Cardiac muscle cell (in vitro differentiated cells and primary cell): Measurements from ENCODE around the gene GABRR2. TPM values are rescaled to one million over a fixed set of nuclear protein-coding genes. Genes with fewer than 3 reads are reported as not detected.

ENCODE experiments used
- DNase-seq, 2 donors: peaks; one replicate each; pipeline versions ENCODE4 v3.0.0 to v3.0.0-alpha.2; 2010 to 2017; ENCODE audit warnings: low read depth in 1 of 2, low spot score in 1 of 2
- H3K27ac ChIP-seq: fragments of 200-600 bp; sonication (generic); 2 replicates; pipeline ENCODE4 v1.5.1; 2016
- H3K27me3 ChIP-seq: fragments of 200-600 bp; sonication (generic); 2 replicates; pipeline ENCODE4 v1.6.0; 2016; ENCODE audit warnings: control low read depth
- H3K36me3 ChIP-seq: fragments of 200-600 bp; sonication (generic); 2 replicates; pipeline ENCODE4 v1.5.1; 2016; ENCODE audit warnings: control low read depth
- H3K4me1 ChIP-seq: fragments of 200-600 bp; sonication (generic); 2 replicates; pipeline ENCODE4 v1.8.1; 2017; ENCODE audit warnings: low read depth, mild to moderate bottlenecking, mixed run types
- H3K4me3 ChIP-seq: fragments of 200-600 bp; sonication (generic); 2 replicates; pipeline ENCODE4 v1.5.1; 2016; ENCODE audit warnings: mild to moderate bottlenecking
- H3K9me3 ChIP-seq: fragments of 200-600 bp; sonication (generic); 2 replicates; pipeline ENCODE4 v1.5.1; 2017; ENCODE audit warnings: low read depth, mild to moderate bottlenecking, control low read depth
- CTCF ChIP-seq: IDR thresholded peaks from 2 replicates; pipeline ENCODE4 v1.5.1; 2012; ENCODE audit warnings: low read depth, mild to moderate bottlenecking, low read length
- polyA plus RNA-seq: library from polyadenylated mRNA; unstranded; fragments of >200 nt; fragmentation: Nextera tagmentation; extraction: Ambion mirVana; gene quantifications from 2 replicates; pipeline ENCODE4 v1.2.1, GENCODE V29; 2016
- total RNA-seq: library from RNA; depleted of rRNA; stranded (reverse); fragments of >200 nt; gene quantifications from 2 replicates; pipeline ENCODE4 v1.2.3, GENCODE V29; 2016

GABRR2 gene
- total RNA-seq (0.39 and 0.83 TPM in 2 replicates), polyA plus RNA-seq (0.31 and 0.50 TPM in 2 replicates)

- Histone ChIP-seq H3K36me3 (no peaks in the 10 kb centered on the region), H3K4me1 (no peaks in the 10 kb centered on the region), H3K4me3 (no peak within 1 kb of the TSS)
Measured at GRCh38 chr6:89315249-89315885, at the start of gene GABRR2. Gene GABRR2 (minus strand): TSS chr6:89315299. CDS start chr6:89315165, 134 bp downstream.

GRCh38 chr6:89364586-89364985 is 49.5 kb upstream of the GABRR2 start:
- Histone ChIP-seq H3K27ac (no peak overlapping the region), H3K4me1 (no peaks in the 10 kb centered on the region), H3K27me3 (no peaks in the 10 kb centered on the region), H3K4me3 (no peak overlapping the region), H3K36me3 (peaks cover 13% of the 10 kb centered on the region), H3K9me3 (no peaks in the 10 kb centered on the region)
- no peak for TF ChIP-seq CTCF
- no peak for DNase-seq

More at GRCh38 chr6:89315249-89315885, at the start of gene GABRR2:
- TF ChIP-seq CTCF: no peak
- no peak within 1 kb of the TSS for H3K27ac ChIP-seq
- DNase-seq: no peak
- H3K9me3 ChIP-seq: no peaks in the 10 kb centered on the region
- no peaks in the 10 kb centered on the region for H3K27me3 ChIP-seq

GRCh38 chr6:89361171-89361570 is 46.1 kb upstream of the GABRR2 start:
- no peaks in the 10 kb centered on the region for H3K27me3 ChIP-seq

GRCh38 chr6:89360415-89360999 is 45.4 kb upstream of the GABRR2 start:
- no peaks in the 10 kb centered on the region for H3K36me3 ChIP-seq
- DNase-seq: peak in 1 of 2 donors; percentile 39
- H3K27me3 ChIP-seq: no peaks in the 10 kb centered on the region
- no peaks in the 10 kb centered on the region for H3K4me1 ChIP-seq
- TF ChIP-seq CTCF: no peak
- H3K4me3 ChIP-seq: no peak overlapping the region
- H3K9me3 ChIP-seq: no peaks in the 10 kb centered on the region
- H3K27ac ChIP-seq: no peak overlapping the region

More at GRCh38 chr6:89361171-89361570, 46.1 kb upstream of the GABRR2 start:
- H3K9me3 ChIP-seq: no peaks in the 10 kb centered on the region
- H3K27ac ChIP-seq: no peak overlapping the region
- H3K4me1 ChIP-seq: no peaks in the 10 kb centered on the region
- no peak for TF ChIP-seq CTCF
- DNase-seq: no peak
- H3K4me3 ChIP-seq: no peak overlapping the region
- no peaks in the 10 kb centered on the region for H3K36me3 ChIP-seq

GRCh38 chr6:89359561-89359960 is 44.5 kb upstream of the GABRR2 start:
- Histone ChIP-seq H3K4me1 (no peaks in the 10 kb centered on the region), H3K9me3 (no peaks in the 10 kb centered on the region), H3K36me3 (no peaks in the 10 kb centered on the region), H3K27me3 (no peaks in the 10 kb centered on the region), H3K27ac (no peak overlapping the region), H3K4me3 (no peak overlapping the region)
- no peak for DNase-seq
- no peak for TF ChIP-seq CTCF
